Karpas-422 (cell line): Measurements from ENCODE around the gene PANX3. TPM values are rescaled to one million over a fixed set of nuclear protein-coding genes. Genes with fewer than 3 reads are reported as not detected.

Source experiments
- DNase-seq: peaks from one replicate; pipeline ENCODE4 v3.0.0-alpha.2; 2015
- H2AFZ ChIP-seq: fragments of 200-600 bp; sonication (generic); 2 replicates; pipeline ENCODE4 v1.6.1; 2014; ENCODE audit warnings: antibody characterized with exemption, low read length, mixed read lengths
- H3K27ac ChIP-seq: fragments of 200-600 bp; sonication (generic); 2 replicates; pipeline ENCODE4 v1.5.1; 2014; ENCODE audit warnings: mild to moderate bottlenecking, low read length, moderate library complexity
- H3K27me3 ChIP-seq: fragments of 200-600 bp; sonication (generic); 2 replicates; pipeline ENCODE4 v1.6.1; 2014; ENCODE audit warnings: low read length, mixed read lengths
- H3K36me3 ChIP-seq: fragments of 200-600 bp; sonication (generic); 2 replicates; pipeline ENCODE4 v1.6.1; 2014; ENCODE audit warnings: low read length, mixed read lengths; ENCODE audit not compliant: insufficient read depth
- H3K4me1 ChIP-seq: fragments of 200-600 bp; sonication (generic); 2 replicates; pipeline ENCODE4 v1.6.1; 2014; ENCODE audit warnings: mild to moderate bottlenecking, low read length, mixed read lengths
- H3K4me2 ChIP-seq: fragments of 200-600 bp; sonication (generic); 2 replicates; pipeline ENCODE4 v1.6.1; 2014; ENCODE audit warnings: low read length, low read depth, mild to moderate bottlenecking; ENCODE audit not compliant: poor library complexity, severe bottlenecking
- H3K4me3 ChIP-seq: fragments of 200-600 bp; sonication (generic); 2 replicates; pipeline ENCODE4 v1.5.1; 2014; ENCODE audit warnings: mild to moderate bottlenecking, antibody characterized with exemption, low read length, mixed read lengths
- H3K79me2 ChIP-seq: fragments of 200-600 bp; sonication (generic); 2 replicates; pipeline ENCODE4 v1.6.1; 2014; ENCODE audit warnings: mild to moderate bottlenecking, low read length, mixed read lengths
- H3K9ac ChIP-seq: fragments of 200-600 bp; sonication (generic); 2 replicates; pipeline ENCODE4 v1.6.0; 2014; ENCODE audit warnings: low read length
- H3K9me2 ChIP-seq: fragments of 200-600 bp; sonication (generic), shearing (Covaris generic); replicated peaks from 2 replicates; pipeline ENCODE4 v1.6.0; 2014; ENCODE audit warnings: mild to moderate bottlenecking, low read length, moderate library complexity; ENCODE audit not compliant: insufficient read depth
- H3K9me3 ChIP-seq: fragments of 300-700, 200-600 bp; sonication (generic); 2 replicates; pipeline ENCODE4 v1.6.1; 2014; ENCODE audit warnings: low read length, mixed read lengths
- H4K20me1 ChIP-seq: fragments of 200-600 bp; sonication (generic); 2 replicates; pipeline ENCODE4 v1.6.1; 2014; ENCODE audit warnings: mild to moderate bottlenecking, antibody characterized with exemption, low read length, low read depth; ENCODE audit not compliant: insufficient read depth
- total RNA-seq: library from RNA; depleted of rRNA; stranded (reverse); fragments of >200 nt; shearing (Covaris generic); gene quantifications from 2 replicates; pipeline ENCODE4 v1.2.3, GENCODE V29; 2014; ENCODE audit warnings: low replicate concordance; rRNA removed

Gene PANX3, protein sequence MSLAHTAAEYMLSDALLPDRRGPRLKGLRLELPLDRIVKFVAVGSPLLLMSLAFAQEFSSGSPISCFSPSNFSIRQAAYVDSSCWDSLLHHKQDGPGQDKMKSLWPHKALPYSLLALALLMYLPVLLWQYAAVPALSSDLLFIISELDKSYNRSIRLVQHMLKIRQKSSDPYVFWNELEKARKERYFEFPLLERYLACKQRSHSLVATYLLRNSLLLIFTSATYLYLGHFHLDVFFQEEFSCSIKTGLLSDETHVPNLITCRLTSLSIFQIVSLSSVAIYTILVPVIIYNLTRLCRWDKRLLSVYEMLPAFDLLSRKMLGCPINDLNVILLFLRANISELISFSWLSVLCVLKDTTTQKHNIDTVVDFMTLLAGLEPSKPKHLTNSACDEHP
- total RNA-seq: not detected in 2 replicates

GRCh38 chr11:124611064-124611463 lies at the start of gene PANX3:
Gene PANX3 (plus strand): TSS chr11:124611428. CDS start chr11:124611557, 129 bp downstream.
- H3K9me2 ChIP-seq: no peaks in the 10 kb centered on the region
- no peak within 1 kb of the TSS for H3K9ac ChIP-seq
- H3K4me2 ChIP-seq: no peak within 1 kb of the TSS
- H3K27me3 ChIP-seq: no peaks in the 10 kb centered on the region
- no peaks in the 10 kb centered on the region for H3K9me3 ChIP-seq
- no peaks in the 10 kb centered on the region for H3K36me3 ChIP-seq
- no peaks in the 10 kb centered on the region for H4K20me1 ChIP-seq
- no peaks in the 10 kb centered on the region for H3K4me1 ChIP-seq
- H3K27ac ChIP-seq: no peak within 1 kb of the TSS
- H2AFZ ChIP-seq: no peak within 1 kb of the TSS
- no peaks in the 10 kb centered on the region for H3K79me2 ChIP-seq
- DNase-seq: no peak
- no peak within 1 kb of the TSS for H3K4me3 ChIP-seq

DNA sequence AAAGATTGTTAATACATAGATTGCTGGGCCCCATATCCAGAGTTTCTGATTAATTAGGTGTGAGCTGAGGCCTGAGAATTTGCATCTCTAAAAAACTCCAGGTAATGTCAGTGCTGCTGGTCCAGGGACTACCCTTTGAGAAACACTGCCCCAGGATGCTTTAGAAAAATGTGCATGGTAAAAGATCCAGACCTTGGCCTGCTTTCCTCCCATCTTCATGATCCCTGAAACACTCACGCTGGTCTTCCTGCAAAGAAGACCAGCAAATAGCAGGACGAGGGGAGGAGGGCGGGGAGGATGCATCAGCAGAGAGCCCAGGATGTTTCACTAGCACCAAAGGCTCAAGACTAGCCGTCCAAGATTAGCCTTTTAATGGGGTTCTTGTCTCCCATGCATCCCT lies 41.5 kb upstream of the PANX3 start, which contains the start of gene OR8A1:
Gene OR8A1 (plus strand): TSS at position 301 of the 400 bp plus-strand sequence. CDS start 123 bp downstream, outside the sequence.
- no peak within 1 kb of the TSS for H3K4me3 ChIP-seq
- H3K27ac ChIP-seq: no peak within 1 kb of the TSS
- no peaks in the 10 kb centered on the region for H3K9me2 ChIP-seq
- no peaks in the 10 kb centered on the region for H3K27me3 ChIP-seq
- H2AFZ ChIP-seq: no peak within 1 kb of the TSS
- H4K20me1 ChIP-seq: no peaks in the 10 kb centered on the region
- no peaks in the 10 kb centered on the region for H3K4me1 ChIP-seq
- H3K36me3 ChIP-seq: no peaks in the 10 kb centered on the region
- no peak within 1 kb of the TSS for H3K4me2 ChIP-seq
- no peaks in the 10 kb centered on the region for H3K9me3 ChIP-seq
- DNase-seq: no peak
- H3K79me2 ChIP-seq: no peaks in the 10 kb centered on the region
- no peak within 1 kb of the TSS for H3K9ac ChIP-seq

DNA sequence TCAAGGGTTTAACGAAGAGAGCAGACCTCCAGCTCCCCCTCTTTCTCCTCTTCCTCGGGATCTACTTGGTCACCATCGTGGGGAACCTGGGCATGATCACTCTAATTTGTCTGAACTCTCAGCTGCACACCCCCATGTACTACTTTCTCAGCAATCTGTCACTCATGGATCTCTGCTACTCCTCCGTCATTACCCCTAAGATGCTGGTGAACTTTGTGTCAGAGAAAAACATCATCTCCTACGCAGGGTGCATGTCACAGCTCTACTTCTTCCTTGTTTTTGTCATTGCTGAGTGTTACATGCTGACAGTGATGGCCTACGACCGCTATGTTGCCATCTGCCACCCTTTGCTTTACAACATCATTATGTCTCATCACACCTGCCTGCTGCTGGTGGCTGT lies 41.1 kb upstream of the PANX3 start:
- no peak overlapping the region for H3K4me2 ChIP-seq

GRCh38 chr11:124577716-124578427 lies 33.4 kb upstream of the PANX3 start:
- H2AFZ ChIP-seq: no peak overlapping the region
- H3K79me2 ChIP-seq: no peaks in the 10 kb centered on the region
- no peaks in the 10 kb centered on the region for H3K4me1 ChIP-seq
- H3K9ac ChIP-seq: no peak overlapping the region
- H3K9me2 ChIP-seq: no peaks in the 10 kb centered on the region
- no peaks in the 10 kb centered on the region for H3K27me3 ChIP-seq
- H3K27ac ChIP-seq: no peak overlapping the region
- H3K4me2 ChIP-seq: no peak overlapping the region
- H3K36me3 ChIP-seq: no peaks in the 10 kb centered on the region
- DNase-seq: no peak
- no peaks in the 10 kb centered on the region for H4K20me1 ChIP-seq
- H3K9me3 ChIP-seq: no peaks in the 10 kb centered on the region
- no peak overlapping the region for H3K4me3 ChIP-seq

More for the DNA sequence above, 41.1 kb upstream of the PANX3 start:
- H3K4me1 ChIP-seq: no peaks in the 10 kb centered on the region
- H3K9ac ChIP-seq: no peak overlapping the region
- no peaks in the 10 kb centered on the region for H4K20me1 ChIP-seq
- no peaks in the 10 kb centered on the region for H3K9me3 ChIP-seq
- H3K4me3 ChIP-seq: no peak overlapping the region
- no peaks in the 10 kb centered on the region for H3K27me3 ChIP-seq
- no peak overlapping the region for H3K27ac ChIP-seq
- no peaks in the 10 kb centered on the region for H3K36me3 ChIP-seq
- no peaks in the 10 kb centered on the region for H3K79me2 ChIP-seq
- no peaks in the 10 kb centered on the region for H3K9me2 ChIP-seq
- no peak for DNase-seq
- no peak overlapping the region for H2AFZ ChIP-seq

DNA sequence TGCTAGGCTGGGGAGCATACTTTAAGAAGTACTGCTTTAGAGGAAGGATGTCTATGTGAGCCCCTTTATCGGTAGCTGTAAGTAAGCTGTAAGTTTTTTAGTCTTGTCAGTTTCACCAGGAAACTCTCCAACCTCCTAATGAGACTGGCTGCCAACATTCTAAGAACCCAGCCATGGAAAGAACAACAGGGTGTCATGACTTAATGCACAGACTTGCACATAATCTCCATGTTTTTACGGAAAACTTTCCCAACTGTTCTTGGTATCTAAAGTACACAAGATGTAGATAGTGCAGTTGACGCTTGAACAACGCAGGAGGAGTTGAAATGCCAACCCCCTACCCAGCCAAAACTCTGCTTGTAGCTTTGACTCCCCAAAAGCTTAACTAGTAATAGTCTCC lies 32.5 kb upstream of the PANX3 start:
- Histone ChIP-seq H3K4me3 (no peak overlapping the region), H3K9ac (no peak overlapping the region), H2AFZ (no peak overlapping the region), H3K36me3 (no peaks in the 10 kb centered on the region), H3K9me3 (no peaks in the 10 kb centered on the region), H3K4me1 (no peaks in the 10 kb centered on the region), H4K20me1 (no peaks in the 10 kb centered on the region), H3K27ac (no peak overlapping the region), H3K9me2 (no peaks in the 10 kb centered on the region), H3K27me3 (no peaks in the 10 kb centered on the region), H3K4me2 (no peak overlapping the region), H3K79me2 (no peaks in the 10 kb centered on the region)
- no peak for DNase-seq

GRCh38 chr11:124581817-124582216 lies 29.4 kb upstream of the PANX3 start:
- H3K4me1 ChIP-seq: no peaks in the 10 kb centered on the region
- no peaks in the 10 kb centered on the region for H3K79me2 ChIP-seq
- no peak overlapping the region for H3K4me2 ChIP-seq
- no peak overlapping the region for H3K4me3 ChIP-seq
- DNase-seq: no peak
- no peaks in the 10 kb centered on the region for H4K20me1 ChIP-seq
- H3K9me3 ChIP-seq: no peaks in the 10 kb centered on the region
- no peak overlapping the region for H3K9ac ChIP-seq
- H3K27ac ChIP-seq: no peak overlapping the region
- H3K27me3 ChIP-seq: no peaks in the 10 kb centered on the region
- no peaks in the 10 kb centered on the region for H3K36me3 ChIP-seq
- no peaks in the 10 kb centered on the region for H3K9me2 ChIP-seq
- H2AFZ ChIP-seq: no peak overlapping the region

- Histone ChIP-seq H3K4me1 (no peaks in the 10 kb centered on the region), H3K9me2 (no peaks in the 10 kb centered on the region), H3K9ac (no peak overlapping the region), H3K4me2 (no peak overlapping the region), H2AFZ (no peak overlapping the region), H3K9me3 (no peaks in the 10 kb centered on the region), H3K27me3 (no peaks in the 10 kb centered on the region), H3K4me3 (no peak overlapping the region), H3K36me3 (no peaks in the 10 kb centered on the region), H3K79me2 (no peaks in the 10 kb centered on the region), H3K27ac (no peak overlapping the region), H4K20me1 (no peaks in the 10 kb centered on the region)
- no peak for DNase-seq
Measured at GRCh38 chr11:124582565-124582964, 28.7 kb upstream of the PANX3 start.

DNA sequence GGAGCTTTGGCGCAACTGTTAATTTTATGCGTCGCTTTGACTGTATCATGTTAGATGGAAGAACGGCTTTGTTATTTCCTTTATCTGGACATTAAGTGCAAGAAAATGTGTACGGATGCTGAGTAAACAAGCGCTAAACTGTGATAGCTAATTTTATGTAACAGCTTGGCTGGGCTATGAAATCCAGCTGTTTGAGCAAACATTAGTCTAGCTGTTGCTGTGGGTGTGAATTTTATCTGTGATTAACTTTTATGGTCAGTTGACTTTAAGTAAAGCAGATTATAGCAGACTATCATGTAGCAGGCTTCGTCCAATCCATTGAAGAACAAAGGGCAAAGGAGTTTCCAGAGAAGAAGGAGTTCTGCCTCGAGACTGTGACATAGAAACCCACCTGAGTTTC lies 27.4 kb upstream of the PANX3 start:
- no peaks in the 10 kb centered on the region for H3K9me2 ChIP-seq
- no peaks in the 10 kb centered on the region for H3K9me3 ChIP-seq
- no peak overlapping the region for H3K4me3 ChIP-seq
- no peaks in the 10 kb centered on the region for H3K79me2 ChIP-seq
- H4K20me1 ChIP-seq: no peaks in the 10 kb centered on the region
- H3K27ac ChIP-seq: no peak overlapping the region
- no peak overlapping the region for H3K9ac ChIP-seq
- no peak for DNase-seq
- no peaks in the 10 kb centered on the region for H3K27me3 ChIP-seq
- no peaks in the 10 kb centered on the region for H3K4me1 ChIP-seq
- no peak overlapping the region for H2AFZ ChIP-seq
- no peak overlapping the region for H3K4me2 ChIP-seq
- no peaks in the 10 kb centered on the region for H3K36me3 ChIP-seq
